Smooth muscle cell (in vitro differentiated cells): Measurements from ENCODE around the gene STRIP2. TPM values are rescaled to one million over a fixed set of nuclear protein-coding genes. Genes with fewer than 3 reads are reported as not detected.

Experiments
- DNase-seq: peaks from one replicate; lab custom pipeline; 2025; ENCODE audit not compliant: unreplicated experiment; lab: John Stamatoyannopoulos, UW
- H2AFZ ChIP-seq: fragments of 200-600 bp; sonication (generic); 2 replicates; pipeline ENCODE4 v1.6.0; 2016; ENCODE audit warnings: antibody characterized with exemption, low read depth, mild to moderate bottlenecking
- H3F3A ChIP-seq: fragments of 200-600 bp; sonication (generic); 2 replicates; pipeline ENCODE4 v1.6.0; 2017; ENCODE audit warnings: antibody characterized with exemption, low read depth
- H3K27ac ChIP-seq: fragments of 200-600 bp; sonication (generic); 2 replicates; pipeline ENCODE4 v1.5.1; 2016; ENCODE audit warnings: low read depth, mild to moderate bottlenecking
- H3K27me3 ChIP-seq: fragments of 200-600 bp; sonication (generic); 2 replicates; pipeline ENCODE4 v1.6.1; 2016; ENCODE audit warnings: low read depth, mild to moderate bottlenecking
- H3K36me3 ChIP-seq: fragments of 200-600 bp; sonication (generic); 2 replicates; pipeline ENCODE4 v1.5.1; 2016; ENCODE audit warnings: low read depth
- H3K4me1 ChIP-seq: fragments of 200-600 bp; sonication (generic); 2 replicates; pipeline ENCODE4 v1.5.1; 2016; ENCODE audit warnings: low read depth
- H3K4me2 ChIP-seq: fragments of 200-600 bp; sonication (generic); 2 replicates; pipeline ENCODE4 v1.6.0; 2016; ENCODE audit warnings: mild to moderate bottlenecking
- H3K4me3 ChIP-seq: fragments of 200-600 bp; sonication (generic); 2 replicates; pipeline ENCODE4 v1.5.1; 2016; ENCODE audit warnings: mild to moderate bottlenecking
- H3K79me2 ChIP-seq: fragments of 200-600 bp; sonication (generic); 2 replicates; pipeline ENCODE4 v1.6.0; 2016; ENCODE audit warnings: low read depth, mild to moderate bottlenecking
- H3K9ac ChIP-seq: fragments of 200-600 bp; sonication (generic); 2 replicates; pipeline ENCODE4 v1.6.0; 2016; ENCODE audit warnings: low read depth
- H3K9me3 ChIP-seq: fragments of 200-600 bp; sonication (generic); replicated peaks from 2 replicates; pipeline ENCODE4 v1.5.1; 2016; ENCODE audit warnings: low read depth
- H4K20me1 ChIP-seq: fragments of 200-600 bp; sonication (generic); 2 replicates; pipeline ENCODE4 v1.6.0; 2016; ENCODE audit warnings: low read depth
- CTCF ChIP-seq: fragments of 200-600 bp; sonication (generic); IDR thresholded peaks from 2 replicates; pipeline ENCODE4 v1.5.1; 2017; ENCODE audit warnings: borderline replicate concordance, mild to moderate bottlenecking, antibody characterized with exemption; ENCODE audit not compliant: insufficient read depth, poor library complexity, severe bottlenecking
- WGBS: methylation state at CpG from one replicate; pipeline ENCODE4 v1.1.7; 2016; ENCODE audit warnings: low lambda C conversion rate; 5-methylcytosine and 5-hydroxymethylcytosine counted together
- polyA plus RNA-seq: library from polyadenylated mRNA; unstranded; fragments of >200 nt; fragmentation: Nextera tagmentation; extraction: Ambion mirVana; gene quantifications from 2 replicates; pipeline ENCODE4 v1.2.1, GENCODE V29; 2016
- total RNA-seq: library from RNA; depleted of rRNA; stranded (reverse); fragments of >200 nt; gene quantifications from 2 replicates; pipeline ENCODE4 v1.2.3, GENCODE V29; 2014

The STRIP2 gene
- total RNA-seq (1.6 and 6.9 TPM in 2 replicates), polyA plus RNA-seq (0.39 and 0.57 TPM in 2 replicates)

- WGBS = under 1% methylated on average over 62 of the region's 75 CpGs
- peak; percentile 4 for TF ChIP-seq CTCF
- Histone ChIP-seq H3K27me3 (peaks cover 24% of the 10 kb centered on the region), H3F3A (no peaks in the 10 kb centered on the region), H3K79me2 (no peaks in the 10 kb centered on the region), H3K27ac (no peak within 1 kb of the TSS), H3K4me1 (peaks cover 6% of the 10 kb centered on the region), H3K9me3 (no peaks in the 10 kb centered on the region), H4K20me1 (no peaks in the 10 kb centered on the region), H3K4me2 (peak within 1 kb of the TSS; percentile 100), H3K4me3 (peak within 1 kb of the TSS; percentile 77), H3K36me3 (no peaks in the 10 kb centered on the region), H2AFZ (peak within 1 kb of the TSS; percentile 96), H3K9ac (peak within 1 kb of the TSS; percentile 48)
- DNase-seq = peak; percentile 72
These were observed at the start of gene STRIP2 for GRCh38 chr7:129433847-129434674. Gene STRIP2 (plus strand): TSS chr7:129434432. CDS start chr7:129434473, 41 bp downstream.

- Histone ChIP-seq H3K79me2 (no peaks in the 10 kb centered on the region), H3K27ac (no peak overlapping the region), H3K36me3 (no peaks in the 10 kb centered on the region), H3K27me3 (no peaks in the 10 kb centered on the region), H3F3A (no peaks in the 10 kb centered on the region), H3K4me1 (peaks cover 10% of the 10 kb centered on the region), H3K4me2 (no peak overlapping the region), H2AFZ (no peak overlapping the region), H3K9me3 (no peaks in the 10 kb centered on the region), H3K9ac (no peak overlapping the region), H3K4me3 (no peak overlapping the region), H4K20me1 (no peaks in the 10 kb centered on the region)
- no peak for DNase-seq
- WGBS = 36% methylated on average over 1 of the region's 1 CpG
- no peak for TF ChIP-seq CTCF
These were observed 49.1 kb upstream of the STRIP2 start for GRCh38 chr7:129385116-129385515.

GRCh38 chr7:129385598-129385997 is 48.6 kb upstream of the STRIP2 start:
- Histone ChIP-seq H3F3A (no peaks in the 10 kb centered on the region), H2AFZ (no peak overlapping the region), H3K9ac (no peak overlapping the region), H3K9me3 (no peaks in the 10 kb centered on the region), H3K4me2 (no peak overlapping the region), H3K4me1 (peaks cover 10% of the 10 kb centered on the region), H3K27me3 (no peaks in the 10 kb centered on the region), H3K36me3 (no peaks in the 10 kb centered on the region), H3K27ac (no peak overlapping the region), H3K79me2 (no peaks in the 10 kb centered on the region), H3K4me3 (no peak overlapping the region), H4K20me1 (no peaks in the 10 kb centered on the region)
- 93% methylated on average over 4 of the region's 4 CpGs for WGBS
- no peak for TF ChIP-seq CTCF
- DNase-seq = no peak

- Histone ChIP-seq H4K20me1 (no peaks in the 10 kb centered on the region), H2AFZ (no peak overlapping the region), H3F3A (no peaks in the 10 kb centered on the region), H3K36me3 (no peaks in the 10 kb centered on the region), H3K27me3 (no peaks in the 10 kb centered on the region), H3K4me2 (no peak overlapping the region), H3K27ac (no peak overlapping the region), H3K9ac (no peak overlapping the region), H3K9me3 (no peaks in the 10 kb centered on the region), H3K4me1 (peaks cover 10% of the 10 kb centered on the region), H3K79me2 (no peaks in the 10 kb centered on the region), H3K4me3 (no peak overlapping the region)
- no peak for TF ChIP-seq CTCF
- DNase-seq = no peak
These were observed 47.7 kb upstream of the STRIP2 start for GRCh38 chr7:129386506-129386905.
